ENCODE data around the gene STIMATE. TPM values are rescaled to one million over a fixed set of nuclear protein-coding genes. Genes with fewer than 3 reads are reported as not detected.

Gene STIMATE
- total RNA-seq, 1 donor from 2014 or later: 12.1 TPM

DNA sequence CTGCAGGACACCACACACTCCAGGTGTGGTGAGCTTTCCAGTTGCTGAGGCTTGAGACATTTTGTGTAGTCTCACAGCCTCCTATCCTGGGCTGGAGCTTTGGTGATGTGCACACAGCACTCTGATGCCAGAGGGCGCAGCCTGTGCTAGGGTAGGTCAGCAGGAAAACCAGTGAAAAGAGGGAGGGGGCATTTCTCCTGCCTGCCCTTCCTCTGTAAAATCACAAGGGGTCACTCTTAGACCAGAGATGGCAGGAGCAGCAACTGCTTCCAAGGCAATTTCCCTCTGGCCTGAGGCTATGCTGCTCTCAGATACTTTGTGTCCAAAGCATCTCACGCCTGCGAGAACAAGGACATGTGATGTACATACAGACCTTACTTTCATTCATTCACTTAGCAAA, 46.0 kb downstream of the STIMATE start:
- H3K4me2 ChIP-seq (ENCODE audit: low read length): no peak overlapping the region
- peaks cover 6% of the 10 kb centered on the region for H3K4me1 Mint-ChIP-seq (ENCODE audit: low read depth, unreplicated experiment)
- FAIRE-seq: no peak

DNA sequence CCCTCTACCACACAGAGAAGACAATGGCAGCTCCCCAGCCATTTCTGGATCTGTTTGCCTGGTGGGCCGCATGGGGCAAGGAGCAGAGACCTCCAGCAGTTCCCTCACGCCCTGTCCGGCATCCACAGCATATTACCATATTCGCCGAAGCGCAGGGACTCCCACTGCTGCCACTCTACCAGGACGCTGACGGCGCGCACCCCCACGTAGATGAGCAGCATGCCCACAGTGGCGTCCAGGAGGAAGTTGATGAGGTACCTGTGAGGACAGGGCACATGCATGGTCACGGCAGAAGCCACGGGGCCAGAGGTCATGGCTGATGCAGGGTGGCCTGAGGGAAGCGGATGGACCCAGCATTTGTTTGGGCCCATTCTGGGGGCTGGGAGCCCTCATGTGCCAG, 47.7 kb downstream of the STIMATE start:
- peaks cover 6% of the 10 kb centered on the region for H3K36me3 Mint-ChIP-seq (ENCODE audit: low read depth, unreplicated experiment)

More for the DNA sequence above, 46.0 kb downstream of the STIMATE start:
- Histone ChIP-seq H3K79me2 (ENCODE audit: insufficient read depth, low read length) (no peaks in the 10 kb centered on the region), H3K9me3 (ENCODE audit: insufficient read depth, low read depth, low read length) (no peaks in the 10 kb centered on the region), H3K27ac (ENCODE audit: low read depth, low read length) (no peak overlapping the region), H3K4me1 (ENCODE audit: insufficient read depth, low read length) (no peaks in the 10 kb centered on the region), H3K27me3 (ENCODE audit: insufficient read depth, low read length) (no peaks in the 10 kb centered on the region), H4K20me1 (ENCODE audit: insufficient read depth, low read length) (peaks cover 14% of the 10 kb centered on the region), H3K4me3 (ENCODE audit: insufficient read depth, low read depth, low read length) (no peak overlapping the region), H3K36me3 (ENCODE audit: insufficient read depth, low read length) (no peaks in the 10 kb centered on the region), H2AFZ (ENCODE audit: low read depth, low read length) (no peak overlapping the region), H3K9ac (ENCODE audit: low read length) (no peak overlapping the region)
- DNase-seq (ENCODE audit: low read depth): no peak
- Mint-ChIP-seq H3K27ac (ENCODE audit: unreplicated experiment) (no peak overlapping the region), H3K9me3 (ENCODE audit: unreplicated experiment) (no peaks in the 10 kb centered on the region), H3K27me3 (ENCODE audit: low read depth, unreplicated experiment) (no peaks in the 10 kb centered on the region), H3K36me3 (ENCODE audit: low read depth, unreplicated experiment) (peaks cover 6% of the 10 kb centered on the region), H3K4me3 (ENCODE audit: unreplicated experiment) (no peak overlapping the region)
- TF ChIP-seq, protein P1, sequence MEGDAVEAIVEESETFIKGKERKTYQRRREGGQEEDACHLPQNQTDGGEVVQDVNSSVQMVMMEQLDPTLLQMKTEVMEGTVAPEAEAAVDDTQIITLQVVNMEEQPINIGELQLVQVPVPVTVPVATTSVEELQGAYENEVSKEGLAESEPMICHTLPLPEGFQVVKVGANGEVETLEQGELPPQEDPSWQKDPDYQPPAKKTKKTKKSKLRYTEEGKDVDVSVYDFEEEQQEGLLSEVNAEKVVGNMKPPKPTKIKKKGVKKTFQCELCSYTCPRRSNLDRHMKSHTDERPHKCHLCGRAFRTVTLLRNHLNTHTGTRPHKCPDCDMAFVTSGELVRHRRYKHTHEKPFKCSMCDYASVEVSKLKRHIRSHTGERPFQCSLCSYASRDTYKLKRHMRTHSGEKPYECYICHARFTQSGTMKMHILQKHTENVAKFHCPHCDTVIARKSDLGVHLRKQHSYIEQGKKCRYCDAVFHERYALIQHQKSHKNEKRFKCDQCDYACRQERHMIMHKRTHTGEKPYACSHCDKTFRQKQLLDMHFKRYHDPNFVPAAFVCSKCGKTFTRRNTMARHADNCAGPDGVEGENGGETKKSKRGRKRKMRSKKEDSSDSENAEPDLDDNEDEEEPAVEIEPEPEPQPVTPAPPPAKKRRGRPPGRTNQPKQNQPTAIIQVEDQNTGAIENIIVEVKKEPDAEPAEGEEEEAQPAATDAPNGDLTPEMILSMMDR (IDR thresholded peaks at IDR 0.05; ENCODE audit: insufficient read depth, low read depth, low read length): peak; percentile 54
- TF ChIP-seq EZH2 (IDR thresholded peaks at IDR 0.05; ENCODE audit: insufficient read depth, low read length): no peak

DNA sequence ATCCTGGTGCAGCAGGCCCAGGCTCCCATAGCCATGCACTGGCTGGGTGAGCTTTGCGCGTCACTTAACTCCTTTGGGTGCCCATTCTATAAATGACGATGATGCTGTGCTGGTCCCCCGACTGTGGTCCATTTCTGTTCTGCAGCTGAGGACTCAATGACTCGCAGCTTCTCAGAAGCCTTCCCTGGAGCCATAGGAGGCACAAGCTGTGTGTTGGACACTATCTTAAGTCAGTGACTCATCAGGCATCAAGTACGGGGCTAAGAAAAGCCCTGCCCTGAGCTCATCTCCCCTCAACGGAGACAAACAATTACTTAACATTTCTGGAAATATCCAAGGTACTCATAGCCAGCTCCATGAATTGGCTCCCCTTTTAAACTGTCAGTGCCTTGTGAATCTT, 48.7 kb downstream of the STIMATE start:
- no peaks in the 10 kb centered on the region for H3K4me1 ChIP-seq (ENCODE audit: insufficient read depth, low read length)
- TF ChIP-seq, protein P1 (IDR thresholded peaks at IDR 0.05; ENCODE audit: insufficient read depth, low read depth, low read length): no peak
- no peak for TF ChIP-seq EZH2 (IDR thresholded peaks at IDR 0.05; ENCODE audit: insufficient read depth, low read length)
- H2AFZ ChIP-seq (ENCODE audit: low read depth, low read length): no peak overlapping the region
- Mint-ChIP-seq H3K4me1 (ENCODE audit: low read depth, unreplicated experiment) (peaks cover 6% of the 10 kb centered on the region), H3K36me3 (ENCODE audit: low read depth, unreplicated experiment) (peaks cover 6% of the 10 kb centered on the region), H3K27ac (ENCODE audit: unreplicated experiment) (no peak overlapping the region), H3K27me3 (ENCODE audit: low read depth, unreplicated experiment) (no peaks in the 10 kb centered on the region), H3K9me3 (ENCODE audit: unreplicated experiment) (no peaks in the 10 kb centered on the region), H3K4me3 (ENCODE audit: unreplicated experiment) (no peak overlapping the region)
- H4K20me1 ChIP-seq (ENCODE audit: insufficient read depth, low read length): peaks cover 4% of the 10 kb centered on the region
- H3K9ac ChIP-seq (ENCODE audit: low read length): no peak overlapping the region
- H3K4me2 ChIP-seq (ENCODE audit: low read length): no peak overlapping the region
- DNase-seq (ENCODE audit: low read depth) (peak; percentile 51), FAIRE-seq (no peak)
- no peak overlapping the region for H3K4me3 ChIP-seq (ENCODE audit: insufficient read depth, low read depth, low read length)
- H3K9me3 ChIP-seq (ENCODE audit: insufficient read depth, low read depth, low read length): no peaks in the 10 kb centered on the region
- H3K27ac ChIP-seq (ENCODE audit: low read depth, low read length): no peak overlapping the region
- H3K36me3 ChIP-seq (ENCODE audit: insufficient read depth, low read length): no peaks in the 10 kb centered on the region
- H3K27me3 ChIP-seq (ENCODE audit: insufficient read depth, low read length): no peaks in the 10 kb centered on the region
- H3K79me2 ChIP-seq (ENCODE audit: insufficient read depth, low read length): no peaks in the 10 kb centered on the region

More for the DNA sequence above, 47.7 kb downstream of the STIMATE start:
- no peak overlapping the region for H3K27ac ChIP-seq (ENCODE audit: low read depth, low read length)
- FAIRE-seq (no peak), DNase-seq (ENCODE audit: low read depth) (no peak)
- H3K4me1 ChIP-seq (ENCODE audit: insufficient read depth, low read length): no peaks in the 10 kb centered on the region
- Mint-ChIP-seq H3K27ac (ENCODE audit: unreplicated experiment) (no peak overlapping the region), H3K4me3 (ENCODE audit: unreplicated experiment) (no peak overlapping the region), H3K27me3 (ENCODE audit: low read depth, unreplicated experiment) (no peaks in the 10 kb centered on the region), H3K9me3 (ENCODE audit: unreplicated experiment) (no peaks in the 10 kb centered on the region), H3K4me1 (ENCODE audit: low read depth, unreplicated experiment) (peaks cover 6% of the 10 kb centered on the region)
- TF ChIP-seq, protein P1 (IDR thresholded peaks at IDR 0.05; ENCODE audit: insufficient read depth, low read depth, low read length): no peak
- no peak for TF ChIP-seq EZH2 (IDR thresholded peaks at IDR 0.05; ENCODE audit: insufficient read depth, low read length)
- H3K4me3 ChIP-seq (ENCODE audit: insufficient read depth, low read depth, low read length): no peak overlapping the region
- H3K9ac ChIP-seq (ENCODE audit: low read length): no peak overlapping the region
- H4K20me1 ChIP-seq (ENCODE audit: insufficient read depth, low read length): peaks cover 4% of the 10 kb centered on the region
- no peaks in the 10 kb centered on the region for H3K9me3 ChIP-seq (ENCODE audit: insufficient read depth, low read depth, low read length)
- H3K4me2 ChIP-seq (ENCODE audit: low read length): no peak overlapping the region
- H3K79me2 ChIP-seq (ENCODE audit: insufficient read depth, low read length): no peaks in the 10 kb centered on the region
- no peak overlapping the region for H2AFZ ChIP-seq (ENCODE audit: low read depth, low read length)
- H3K27me3 ChIP-seq (ENCODE audit: insufficient read depth, low read length): no peaks in the 10 kb centered on the region
- H3K36me3 ChIP-seq (ENCODE audit: insufficient read depth, low read length): no peaks in the 10 kb centered on the region
